ENCODE results near the gene MMP13.
"Not testable (repeated sequence)": the region's sequence is repeated elsewhere in the genome, so short reads cannot be mapped to it uniquely, and the experiment has no call there.

The MMP13 gene

GRCh38 chr11:102903895-102904294 lies 51.6 kb downstream of the MMP13 start:
- DNase-seq (ENCODE audit: low read depth, low spot score), result not testable (repeated sequence)

- no peak for DNase-seq (ENCODE audit: low read depth, low spot score)
Measured at GRCh38 chr11:102900346-102900745, 55.2 kb downstream of the MMP13 start.
